AML-193 (cell line): ENCODE data around the gene KCP.

Experiments used
- DNase-seq, 2 experiments: peaks; one replicate each; lab custom pipeline; 2025; lab: John Stamatoyannopoulos, UW

The KCP gene

DNA sequence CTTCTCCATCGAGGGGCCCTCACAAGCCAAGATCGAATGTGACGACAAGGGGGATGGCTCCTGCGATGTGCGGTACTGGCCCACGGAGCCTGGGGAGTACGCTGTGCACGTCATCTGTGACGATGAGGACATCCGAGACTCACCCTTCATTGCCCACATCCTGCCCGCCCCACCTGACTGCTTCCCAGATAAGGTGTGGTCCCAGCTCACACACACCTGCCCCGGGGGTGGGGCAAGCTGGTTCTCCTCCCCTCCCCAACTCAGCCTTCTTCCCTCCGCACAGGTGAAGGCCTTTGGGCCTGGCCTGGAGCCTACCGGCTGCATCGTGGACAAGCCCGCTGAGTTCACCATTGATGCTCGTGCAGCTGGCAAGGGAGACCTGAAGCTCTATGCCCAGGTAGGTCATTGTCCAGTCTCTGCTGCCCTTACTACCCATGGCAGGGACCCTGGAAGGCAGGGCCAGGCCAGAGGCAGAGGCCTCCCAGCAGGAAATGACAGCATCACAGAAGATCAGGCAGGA lies 69.3 kb downstream of the KCP start:
- DNase-seq, result no peak

DNA sequence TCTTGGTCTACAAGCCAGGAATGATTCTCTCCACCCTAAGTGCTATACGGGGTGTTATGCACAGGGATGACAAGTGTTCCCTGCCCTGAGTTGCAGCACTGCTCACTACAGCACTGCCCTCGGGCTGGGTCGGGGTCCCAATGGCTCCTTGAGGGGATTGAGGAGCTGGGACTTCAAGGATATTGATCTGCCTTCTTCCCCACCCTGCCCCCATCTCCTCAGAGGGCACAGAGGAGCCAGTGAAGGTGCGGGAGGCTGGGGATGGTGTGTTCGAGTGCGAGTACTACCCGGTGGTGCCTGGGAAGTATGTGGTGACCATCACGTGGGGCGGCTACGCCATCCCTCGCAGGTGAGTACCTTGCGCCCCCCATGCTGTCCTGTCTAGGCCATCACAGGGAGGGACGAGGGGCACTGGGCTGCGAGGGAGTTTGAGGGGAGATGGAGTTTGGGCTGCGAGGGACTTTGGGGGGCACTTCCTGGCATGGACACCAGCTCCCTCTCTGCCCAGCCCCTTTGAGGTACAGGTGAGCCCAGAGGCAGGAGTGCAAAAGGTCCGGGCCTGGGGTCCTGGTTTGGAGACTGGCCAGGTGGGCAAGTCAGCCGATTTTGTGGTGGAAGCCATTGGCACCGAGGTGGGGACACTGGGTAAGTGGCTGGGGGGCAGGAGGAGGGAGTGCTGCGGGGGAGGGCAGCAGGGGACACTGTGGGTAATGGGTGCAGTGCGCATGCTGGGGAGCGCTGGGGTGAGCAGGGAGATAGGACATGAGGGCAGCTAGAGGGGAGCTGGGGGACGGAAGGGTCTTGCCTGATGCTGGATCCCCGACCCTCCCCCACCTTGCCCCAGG lies 70.0 kb downstream of the KCP start:
- no peak for DNase-seq

DNA sequence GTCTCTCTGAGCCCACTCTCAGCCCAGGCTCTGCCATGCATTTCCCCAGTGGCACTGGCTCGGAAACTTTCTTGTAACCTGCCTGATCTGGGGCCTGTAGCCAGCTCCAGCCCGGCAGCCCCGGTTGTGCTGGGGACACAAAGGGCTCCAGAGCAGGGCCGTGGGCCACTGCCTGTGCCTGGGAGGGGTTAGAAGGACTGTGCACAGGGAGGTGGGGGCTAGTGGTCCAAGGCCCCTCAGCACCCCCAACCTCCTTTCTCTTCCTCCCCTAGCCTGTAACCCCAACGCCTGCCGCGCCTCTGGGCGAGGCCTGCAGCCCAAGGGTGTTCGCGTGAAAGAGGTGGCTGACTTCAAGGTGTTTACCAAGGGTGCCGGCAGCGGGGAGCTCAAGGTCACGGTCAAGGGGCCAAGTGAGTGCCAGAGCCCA lies 70.7 kb downstream of the KCP start:
- DNase-seq, result no peak

DNA sequence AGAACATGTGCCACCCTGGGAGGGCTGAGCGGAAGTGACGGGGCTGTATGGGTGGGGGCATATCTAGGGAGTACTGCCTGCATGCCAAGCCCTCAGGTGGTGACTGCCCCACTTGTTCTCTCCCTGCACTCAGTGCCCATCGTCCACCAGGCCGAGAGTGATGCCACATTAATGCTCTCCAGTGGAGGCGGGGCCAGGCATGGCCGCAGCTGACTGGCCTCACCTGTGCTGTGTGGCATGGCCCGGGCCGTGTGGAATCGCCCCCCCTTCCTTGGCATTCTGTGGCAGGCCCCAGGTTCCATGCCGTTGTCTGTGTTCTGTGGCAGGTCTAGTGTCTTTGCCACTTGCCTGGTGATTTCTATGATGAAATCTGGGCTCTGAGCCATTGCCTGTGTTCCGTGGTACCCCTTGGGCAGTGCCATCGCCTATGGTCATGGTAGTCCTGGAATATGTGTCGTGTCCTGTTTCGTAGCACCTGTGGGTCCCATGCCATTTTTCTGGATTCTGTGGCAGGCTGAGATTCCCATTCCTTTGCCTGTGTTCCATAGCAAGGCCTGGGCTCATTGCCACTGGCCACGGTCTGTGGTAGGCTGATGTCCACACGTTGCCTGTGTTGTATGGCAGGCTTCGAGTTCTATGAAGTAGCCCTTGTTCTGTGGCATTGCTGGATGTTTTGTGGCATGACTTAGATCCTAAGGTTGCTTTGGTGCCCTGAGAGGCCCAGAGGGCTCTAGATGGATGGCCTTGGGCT lies 71.4 kb downstream of the KCP start:
- DNase-seq, result no peak

DNA sequence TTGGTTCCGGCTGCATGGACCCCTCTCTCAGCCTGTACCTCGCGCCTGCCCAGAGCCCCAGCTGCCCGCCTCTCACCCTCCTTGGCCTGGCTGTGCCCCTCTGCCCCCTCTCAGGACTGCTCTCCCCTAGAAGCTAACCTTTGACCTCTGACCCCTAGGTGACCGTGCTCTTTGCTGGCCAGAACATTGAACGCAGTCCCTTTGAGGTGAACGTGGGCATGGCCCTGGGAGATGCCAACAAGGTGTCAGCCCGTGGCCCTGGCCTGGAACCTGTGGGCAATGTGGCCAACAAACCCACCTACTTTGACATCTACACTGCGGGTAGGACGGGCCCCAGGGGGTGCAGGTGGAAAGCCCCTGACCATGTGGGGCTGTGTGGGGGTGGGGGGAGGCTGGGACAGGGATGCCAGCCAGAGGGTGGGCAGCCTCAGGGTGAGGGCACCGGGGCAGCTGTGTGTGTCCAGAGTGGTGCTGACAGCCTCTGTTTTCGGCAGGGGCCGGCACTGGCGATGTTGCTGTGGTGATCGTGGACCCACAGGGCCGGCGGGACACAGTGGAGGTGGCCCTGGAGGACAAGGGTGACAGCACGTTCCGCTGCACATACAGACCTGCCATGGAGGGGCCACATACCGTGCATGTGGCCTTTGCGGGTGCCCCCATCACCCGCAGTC lies 72.3 kb downstream of the KCP start:
- no peak for DNase-seq

DNA sequence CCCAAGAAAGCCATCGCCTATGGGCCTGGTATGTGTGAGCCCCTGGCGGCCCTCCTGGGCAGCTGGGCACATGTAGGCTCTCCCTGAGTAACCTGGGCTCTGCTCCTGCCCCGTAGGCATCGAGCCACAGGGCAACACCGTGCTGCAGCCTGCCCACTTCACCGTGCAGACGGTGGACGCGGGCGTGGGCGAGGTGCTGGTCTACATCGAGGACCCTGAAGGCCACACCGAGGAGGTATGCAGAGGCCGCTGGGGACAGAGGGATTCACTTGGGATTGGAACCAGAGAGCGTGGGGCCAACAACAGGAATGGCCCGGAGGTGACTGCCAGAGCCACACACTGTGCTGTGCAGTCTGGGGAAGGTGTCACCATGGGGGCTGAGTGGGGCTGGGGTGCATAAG lies 73.0 kb downstream of the KCP start:
- no peak for DNase-seq

DNA sequence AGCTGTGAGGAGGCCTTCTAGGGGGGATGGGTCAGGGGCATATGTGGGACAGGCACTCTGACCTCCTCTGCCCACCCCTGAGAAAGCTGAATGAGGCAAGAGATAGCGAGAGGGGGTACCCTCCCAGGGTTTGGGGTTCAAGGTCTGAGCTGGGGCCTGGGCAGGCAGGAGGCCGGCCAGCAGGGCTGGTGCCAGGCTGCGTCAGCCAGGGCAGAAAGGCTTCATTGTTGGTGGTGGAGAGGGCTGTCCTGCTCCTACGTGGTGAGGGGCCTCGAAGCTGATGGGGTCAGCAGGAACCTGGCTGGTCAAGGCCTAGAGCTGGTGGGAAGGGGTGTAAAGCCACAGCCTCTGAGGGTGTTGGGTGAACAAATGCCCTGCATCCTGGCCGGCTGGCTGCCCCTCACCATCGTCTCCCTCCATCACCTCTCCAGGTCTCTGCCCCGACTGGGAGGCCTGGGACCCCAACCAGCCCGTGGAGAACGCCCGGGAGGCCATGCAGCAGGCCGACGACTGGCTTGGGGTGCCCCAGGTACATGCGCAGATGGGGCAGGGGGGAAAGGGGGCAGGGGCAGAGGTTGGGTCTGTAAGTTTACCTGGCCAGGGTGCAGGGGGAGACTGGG lies 73.7 kb downstream of the KCP start:
- DNase-seq, result no peak

DNA sequence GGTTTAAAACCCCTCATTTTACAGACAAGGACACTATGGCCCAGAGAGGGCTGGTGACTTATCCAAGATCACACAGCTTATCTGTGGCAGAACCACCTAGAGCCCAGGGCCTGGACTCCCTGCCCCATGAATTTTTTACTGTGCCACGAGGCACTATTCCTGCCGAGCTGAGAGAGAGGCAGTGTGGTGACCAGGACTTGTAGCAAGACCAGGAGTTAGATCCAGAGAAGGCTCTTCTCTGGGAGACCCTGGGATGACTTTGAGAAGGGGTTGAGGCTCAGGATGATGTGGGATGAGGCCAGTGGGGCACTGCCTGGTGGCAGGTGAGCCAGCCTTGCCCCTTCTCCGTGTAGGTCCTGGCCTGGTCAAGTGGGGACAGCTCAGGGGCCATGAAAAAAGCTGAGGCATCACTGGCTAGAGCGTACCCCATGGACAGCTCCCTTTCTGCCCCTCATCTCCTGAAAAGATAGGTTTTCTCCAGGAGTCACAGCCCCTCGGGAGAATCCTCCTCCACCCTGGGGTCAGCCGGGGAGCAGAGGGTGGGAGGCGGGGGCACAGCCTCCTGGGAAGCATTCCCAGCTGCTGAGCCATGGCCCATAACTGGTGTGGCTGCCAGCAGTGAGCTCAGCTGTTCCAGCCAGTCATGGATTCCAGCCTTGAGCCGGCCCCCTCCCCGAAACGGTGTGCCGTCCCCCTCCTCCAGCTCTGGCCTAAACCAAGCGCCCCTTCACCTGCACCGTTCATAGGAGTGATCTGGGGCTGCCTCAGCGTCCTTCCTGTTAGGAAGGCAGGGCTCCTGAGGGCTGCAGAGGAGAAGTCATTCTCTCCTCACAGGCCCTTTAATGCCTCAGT lies 74.5 kb downstream of the KCP start:
- DNase-seq, result no peak

DNA sequence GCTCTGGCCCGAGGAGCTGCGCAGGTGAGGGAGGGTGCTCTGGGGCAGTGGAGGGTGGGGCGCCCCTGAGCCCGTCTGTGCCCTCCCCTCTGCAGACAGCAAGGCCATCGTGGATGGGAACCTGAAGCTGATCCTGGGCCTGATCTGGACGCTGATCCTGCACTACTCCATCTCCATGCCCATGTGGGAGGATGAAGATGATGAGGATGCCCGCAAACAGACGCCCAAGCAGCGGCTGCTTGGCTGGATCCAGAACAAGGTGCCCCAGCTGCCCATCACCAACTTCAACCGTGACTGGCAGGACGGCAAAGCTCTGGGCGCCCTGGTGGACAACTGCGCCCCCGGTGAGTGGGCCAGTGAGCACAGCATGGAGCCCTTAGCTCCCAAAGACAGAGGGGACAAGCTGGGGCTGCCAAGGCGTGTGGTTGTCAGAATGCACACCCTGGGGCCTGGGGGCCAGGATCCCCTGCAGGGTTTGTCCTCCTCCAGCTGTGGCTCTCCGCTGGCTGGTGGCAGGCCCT lies 75.2 kb downstream of the KCP start:
- no peak for DNase-seq

DNA sequence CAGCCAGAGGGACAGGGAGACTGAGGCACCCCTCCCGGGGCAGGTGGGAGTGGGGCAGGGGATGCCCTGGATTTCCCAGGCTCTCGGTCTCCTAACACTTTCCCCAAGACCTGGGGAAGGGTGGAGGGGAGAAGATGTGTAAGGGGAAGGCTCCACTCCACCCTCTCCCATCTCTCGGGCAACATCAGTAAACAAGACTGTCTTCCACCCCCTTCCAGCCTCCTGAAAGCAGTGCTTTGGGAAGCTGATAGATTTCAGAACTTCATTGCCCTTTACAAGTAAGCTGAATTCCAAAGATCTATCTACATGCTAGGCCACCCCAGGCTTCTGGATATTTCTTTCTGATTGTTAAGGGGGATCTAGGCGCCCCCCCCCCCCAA lies 76.6 kb downstream of the KCP start:
- no peak for DNase-seq

DNA sequence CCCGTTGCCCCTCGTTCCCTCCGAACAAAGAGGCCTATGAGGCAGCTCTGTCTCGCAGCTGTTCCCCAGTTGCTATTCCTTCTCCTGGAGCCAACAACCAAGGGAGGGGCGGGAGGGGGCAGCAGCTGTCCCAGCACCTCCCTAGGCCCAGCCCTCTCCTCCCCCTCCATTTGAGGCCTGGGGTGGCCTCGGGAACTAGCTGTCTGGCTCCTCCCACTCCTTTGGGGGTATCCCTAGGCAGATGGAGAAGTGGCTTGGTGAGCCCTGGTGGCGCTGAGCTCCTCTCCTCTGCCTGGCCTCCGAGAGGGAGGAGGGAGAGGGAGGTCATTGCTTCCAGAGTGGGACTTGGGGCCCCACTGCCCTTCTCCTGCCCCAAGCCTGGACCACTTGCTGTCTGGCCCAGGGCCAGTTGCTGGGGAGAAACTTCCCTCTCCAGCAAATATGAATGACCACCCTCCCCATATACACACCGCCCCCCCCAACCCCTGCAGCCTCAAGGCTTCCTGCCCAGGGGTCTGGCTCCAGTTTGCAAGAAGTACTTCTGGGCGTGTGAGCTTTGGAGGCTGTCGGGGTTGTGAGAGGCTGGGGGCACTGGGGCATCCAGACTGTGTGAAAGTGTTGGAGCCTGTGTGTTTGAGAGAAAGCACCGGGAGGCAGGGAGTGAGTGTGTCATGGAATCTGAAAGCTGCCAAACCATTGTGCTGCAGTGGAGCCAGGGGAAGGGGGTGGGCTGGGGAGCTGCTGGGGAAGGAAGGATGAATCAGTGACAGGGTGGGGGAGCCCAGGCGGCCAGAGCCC lies 77.2 kb downstream of the KCP start:
- DNase-seq, result no peak

DNA sequence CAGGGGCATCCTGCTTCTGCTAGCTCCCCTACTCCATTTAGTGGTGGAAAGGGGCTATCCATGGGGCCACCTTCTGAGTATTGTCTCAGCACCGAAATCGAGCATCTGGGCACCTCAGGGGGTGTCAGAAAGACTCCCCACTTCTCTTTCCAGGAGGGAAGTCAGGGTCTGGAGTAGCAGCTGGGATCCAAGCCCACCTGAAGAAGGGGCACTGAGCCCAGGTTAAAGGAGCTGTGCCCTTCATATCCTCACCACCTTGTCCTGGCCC lies 77.7 kb downstream of the KCP start:
- DNase-seq, result no peak

DNA sequence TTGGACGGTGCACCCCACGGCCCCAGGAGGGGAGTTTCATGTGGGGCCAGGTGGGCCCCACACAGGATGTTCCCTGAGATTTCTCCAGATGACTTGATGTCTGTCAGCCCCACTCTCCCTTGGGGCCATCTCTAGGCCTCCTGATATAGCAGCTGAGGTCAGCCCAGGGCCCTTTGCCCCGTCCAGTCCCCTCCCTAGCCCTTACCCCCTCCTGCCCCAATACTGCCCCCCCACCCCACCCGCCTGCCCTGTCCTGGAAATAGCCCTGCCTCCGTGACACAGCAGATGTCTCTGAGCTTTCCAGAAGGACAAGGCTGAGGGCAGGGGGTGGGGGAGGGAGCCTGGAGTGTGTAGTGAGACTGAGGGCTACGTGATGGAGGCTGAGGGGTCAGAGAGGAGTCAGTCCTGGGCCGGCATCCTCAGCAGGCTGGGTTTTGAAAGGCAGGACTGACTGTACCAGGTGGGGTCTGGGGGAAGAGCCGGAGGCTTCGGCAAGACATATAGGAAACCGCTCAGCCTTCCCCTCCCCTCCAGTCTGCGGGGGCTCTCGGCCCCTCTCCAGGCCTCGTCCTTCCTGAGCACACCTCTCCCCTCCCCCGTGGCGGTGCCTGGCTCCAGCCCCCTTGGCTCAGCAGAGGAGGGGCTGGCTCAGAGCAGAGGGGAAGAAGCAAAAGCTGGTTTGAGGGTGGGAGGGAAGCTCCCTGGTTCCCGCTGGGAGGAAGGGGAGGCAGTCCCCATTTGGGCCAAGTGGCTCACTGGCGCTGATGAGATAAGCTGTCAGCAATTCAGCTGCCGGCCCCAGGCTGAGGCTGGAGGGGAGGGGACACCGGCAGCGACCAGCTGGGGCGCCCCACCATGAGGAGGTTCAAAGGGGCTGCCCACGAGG lies 78.3 kb downstream of the KCP start:
- no peak for DNase-seq

DNA sequence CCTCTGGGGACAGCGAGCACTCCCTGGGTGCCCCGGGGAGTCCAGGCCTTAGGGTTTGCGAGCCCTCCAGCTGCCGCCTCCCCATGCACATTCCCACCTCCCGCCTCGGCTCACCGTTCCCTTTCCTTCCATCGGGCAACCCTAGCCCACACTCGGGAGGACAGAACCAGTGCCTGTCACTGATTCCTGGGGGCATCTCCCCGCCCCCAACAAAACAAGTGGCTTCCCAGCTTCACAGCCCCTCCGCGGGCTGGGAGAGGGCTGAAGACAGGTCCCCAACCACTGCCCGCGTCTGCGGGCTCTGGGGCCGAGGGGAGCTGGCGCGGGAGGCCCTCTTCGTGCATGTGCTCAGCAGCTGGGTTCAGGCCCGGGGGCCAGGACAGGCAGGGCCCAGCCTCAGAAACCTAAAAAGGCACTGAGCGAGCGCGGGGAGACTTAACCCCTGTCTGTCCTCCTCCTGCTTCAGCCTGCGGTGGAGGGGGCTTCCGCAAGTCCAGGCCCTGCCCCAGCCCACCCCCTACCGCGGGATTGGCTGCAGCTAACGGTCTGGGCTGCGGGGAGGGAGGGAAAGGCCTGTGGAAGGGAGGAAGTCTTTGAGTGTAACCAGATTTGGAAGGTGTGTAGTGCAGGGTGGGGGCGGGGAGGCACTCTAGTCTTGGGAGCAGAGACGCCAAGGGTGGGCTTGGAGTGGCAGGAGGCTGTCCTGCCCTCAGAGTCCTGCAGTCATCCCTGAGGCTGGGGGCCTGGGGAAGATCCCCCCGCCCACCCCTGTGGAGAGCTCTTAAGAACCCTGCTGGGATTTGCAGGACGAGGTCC lies 79.1 kb downstream of the KCP start:
- no peak for DNase-seq

DNA sequence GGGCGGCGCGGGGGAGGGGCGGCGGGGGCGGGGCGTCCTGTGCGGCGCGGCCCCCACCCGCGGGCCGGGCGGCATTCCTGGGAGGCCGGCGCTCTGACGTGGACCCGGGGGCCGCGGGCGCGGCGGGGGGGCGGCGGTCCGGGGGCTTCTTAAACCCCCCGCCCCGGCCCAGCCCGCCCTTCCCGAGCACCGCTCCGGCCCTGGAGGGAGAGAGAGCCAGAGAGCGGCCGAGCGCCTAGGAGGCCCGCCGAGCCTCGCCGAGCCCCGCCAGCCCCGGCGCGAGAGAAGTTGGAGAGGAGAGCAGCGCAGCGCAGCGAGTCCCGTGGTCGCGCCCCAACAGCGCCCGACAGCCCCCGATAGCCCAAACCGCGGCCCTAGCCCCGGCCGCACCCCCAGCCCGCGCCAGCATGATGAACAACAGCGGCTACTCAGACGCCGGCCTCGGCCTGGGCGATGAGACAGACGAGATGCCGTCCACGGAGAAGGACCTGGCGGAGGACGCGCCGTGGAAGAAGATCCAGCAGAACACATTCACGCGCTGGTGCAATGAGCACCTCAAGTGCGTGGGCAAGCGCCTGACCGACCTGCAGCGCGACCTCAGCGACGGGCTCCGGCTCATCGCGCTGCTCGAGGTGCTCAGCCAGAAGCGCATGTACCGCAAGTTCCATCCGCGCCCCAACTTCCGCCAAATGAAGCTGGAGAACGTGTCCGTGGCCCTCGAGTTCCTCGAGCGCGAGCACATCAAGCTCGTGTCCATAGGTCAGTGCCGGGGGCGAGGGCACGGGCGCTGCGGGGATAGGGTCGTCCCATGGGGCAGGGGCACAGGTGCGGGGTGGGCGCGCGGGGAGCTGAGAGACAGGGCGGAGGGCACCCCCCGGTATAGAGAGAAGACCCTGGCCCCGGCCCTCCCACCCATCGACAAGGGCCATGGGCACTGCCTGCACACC lies 80.0 kb downstream of the KCP start, which contains the start of gene FLNC:
Gene FLNC, plus strand, starts transcription at position 176 of the 947 bp plus-strand sequence. Its CDS starts 232 bp downstream, at position 408.
- DNase-seq, result no peak

DNA sequence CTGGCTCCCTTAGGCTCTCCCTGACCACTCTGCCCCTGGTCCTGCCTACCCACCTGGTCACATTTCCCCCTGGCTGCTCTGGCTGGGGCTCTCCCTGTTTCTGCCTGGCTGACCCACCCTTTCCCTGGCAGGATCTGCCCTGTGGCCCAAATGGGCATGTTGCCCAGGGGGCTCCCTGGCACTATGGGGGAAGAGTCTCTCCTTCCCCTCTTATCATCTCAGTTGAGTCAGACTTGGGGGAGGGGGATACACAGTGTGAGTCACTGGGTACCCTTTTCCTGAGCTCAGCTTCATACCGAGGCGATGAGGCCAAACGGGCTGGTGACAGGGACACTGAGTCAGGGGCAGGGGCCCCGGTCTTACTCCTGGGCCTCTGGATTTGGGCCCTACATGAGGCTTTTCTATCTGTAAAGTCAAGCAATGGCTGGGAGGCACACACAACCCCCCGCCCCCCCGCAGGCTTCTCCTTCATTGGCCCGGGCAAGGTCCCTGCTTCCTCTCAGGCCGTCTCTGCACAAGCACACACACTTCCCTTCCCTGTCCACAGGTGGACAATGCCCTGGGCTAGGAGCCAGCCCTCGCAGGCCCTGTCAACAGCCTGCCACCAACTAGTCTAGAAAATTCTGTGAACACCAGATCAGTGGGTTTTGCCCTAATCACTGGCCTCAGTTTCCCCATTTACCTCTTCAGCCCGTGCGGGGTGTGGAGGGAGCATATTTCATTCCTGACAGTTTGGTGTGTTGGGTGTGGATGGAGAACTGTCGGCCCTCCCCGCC lies 80.9 kb downstream of the KCP start:
- DNase-seq, result no peak
